ENCODE results near the gene FOXC2. TPM values are rescaled to one million over a fixed set of nuclear protein-coding genes. Genes with fewer than 3 reads are reported as not detected.

The FOXC2 gene
- total and polyA plus RNA-seq, 2 donors (not counting 1 experiment from before 2014, with no cell fraction given), result 0.50 to 1.1 TPM

DNA sequence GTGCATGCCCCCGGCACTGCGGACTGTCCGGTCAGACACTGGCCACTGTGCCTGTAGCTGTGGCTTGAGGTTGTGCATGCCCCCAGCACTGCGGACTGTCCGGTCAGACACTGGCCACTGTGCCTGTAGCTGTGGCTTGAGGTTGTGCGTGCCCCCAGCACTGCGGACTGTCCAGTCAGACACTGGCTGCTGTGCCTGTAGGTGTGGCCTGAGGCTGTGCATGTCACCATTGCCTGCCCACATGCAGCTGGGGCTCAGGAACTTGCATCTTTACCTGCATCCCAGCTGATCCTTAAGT is 16.8 kb upstream of the FOXC2 start:
- Histone ChIP-seq H3K27me3 (ENCODE audit: control insufficient read depth, insufficient read depth, low read length) (no peaks in the 10 kb centered on the region), H4K20me1 (ENCODE audit: control insufficient read depth, extremely low read depth, insufficient read depth, low read length) (no peaks in the 10 kb centered on the region), H3K27ac (ENCODE audit: insufficient read depth, low read length) (no peak overlapping the region), H3K4me3 (replicated peaks in 1 of 4; ENCODE audit: control extremely low read depth in 1 of 4, insufficient read depth in 1 of 4, low read depth in 3 of 4, low read length in 4 of 4) (no peak overlapping the region), H3K79me2 (ENCODE audit: control insufficient read depth, insufficient read depth, low read length) (peaks cover 14% of the 10 kb centered on the region), H2AFZ (ENCODE audit: low read length) (no peak overlapping the region), H3K4me1 (ENCODE audit: control insufficient read depth, extremely low read depth, insufficient read depth, low read length) (no peaks in the 10 kb centered on the region), H3K9me3 (ENCODE audit: control insufficient read depth, insufficient read depth, low read depth, low read length) (no peaks in the 10 kb centered on the region), H3K4me2 (ENCODE audit: extremely low read depth, insufficient read depth, low read length) (no peak overlapping the region), H3K9ac (ENCODE audit: insufficient read depth, low read length) (no peak overlapping the region), H3K36me3 (ENCODE audit: control insufficient read depth, insufficient read depth, low read length) (peaks cover 9% of the 10 kb centered on the region)
- DNase-seq (ENCODE audit: low read depth in 2 of 2), result no peak
- no peak for TF ChIP-seq EZH2 (IDR thresholded peaks at IDR 0.05; ENCODE audit: low read length, missing control alignments)
- TF ChIP-seq, protein P1, sequence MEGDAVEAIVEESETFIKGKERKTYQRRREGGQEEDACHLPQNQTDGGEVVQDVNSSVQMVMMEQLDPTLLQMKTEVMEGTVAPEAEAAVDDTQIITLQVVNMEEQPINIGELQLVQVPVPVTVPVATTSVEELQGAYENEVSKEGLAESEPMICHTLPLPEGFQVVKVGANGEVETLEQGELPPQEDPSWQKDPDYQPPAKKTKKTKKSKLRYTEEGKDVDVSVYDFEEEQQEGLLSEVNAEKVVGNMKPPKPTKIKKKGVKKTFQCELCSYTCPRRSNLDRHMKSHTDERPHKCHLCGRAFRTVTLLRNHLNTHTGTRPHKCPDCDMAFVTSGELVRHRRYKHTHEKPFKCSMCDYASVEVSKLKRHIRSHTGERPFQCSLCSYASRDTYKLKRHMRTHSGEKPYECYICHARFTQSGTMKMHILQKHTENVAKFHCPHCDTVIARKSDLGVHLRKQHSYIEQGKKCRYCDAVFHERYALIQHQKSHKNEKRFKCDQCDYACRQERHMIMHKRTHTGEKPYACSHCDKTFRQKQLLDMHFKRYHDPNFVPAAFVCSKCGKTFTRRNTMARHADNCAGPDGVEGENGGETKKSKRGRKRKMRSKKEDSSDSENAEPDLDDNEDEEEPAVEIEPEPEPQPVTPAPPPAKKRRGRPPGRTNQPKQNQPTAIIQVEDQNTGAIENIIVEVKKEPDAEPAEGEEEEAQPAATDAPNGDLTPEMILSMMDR (conservative IDR thresholded peaks at IDR 0.05 in 1 of 2, IDR thresholded peaks at IDR 0.05 in 1 of 2; ENCODE audit: low read depth in 1 of 2, low read length in 2 of 2), result no peak

DNA sequence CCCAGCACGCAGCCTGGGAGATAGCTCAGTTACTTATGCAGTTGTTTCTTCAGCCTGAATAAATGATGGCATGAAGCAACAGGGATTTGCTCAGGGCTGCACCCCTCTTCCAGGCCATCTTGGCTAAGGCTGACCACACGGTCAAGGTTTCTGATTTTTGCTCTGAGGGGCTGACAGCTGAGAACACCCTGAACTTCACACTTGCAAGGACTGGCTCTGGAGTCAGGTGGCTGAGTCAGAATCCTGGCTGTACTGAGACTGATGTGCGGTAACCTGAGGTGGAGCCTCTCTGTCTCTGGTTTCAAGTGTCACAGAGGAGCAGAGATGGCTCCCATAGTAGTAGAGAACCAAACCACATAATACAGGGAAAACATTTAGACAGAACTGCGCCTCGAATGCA is 16.3 kb upstream of the FOXC2 start:
- H3K4me2 ChIP-seq (ENCODE audit: extremely low read depth, insufficient read depth, low read length), result no peak overlapping the region
- DNase-seq (ENCODE audit: low read depth in 2 of 2), result no peak
- TF ChIP-seq, protein P1 (conservative IDR thresholded peaks at IDR 0.05 in 1 of 2, IDR thresholded peaks at IDR 0.05 in 1 of 2; ENCODE audit: low read depth in 1 of 2, low read length in 2 of 2), result no peak
- TF ChIP-seq EZH2 (IDR thresholded peaks at IDR 0.05; ENCODE audit: low read length, missing control alignments), result no peak
- H3K9ac ChIP-seq (ENCODE audit: insufficient read depth, low read length), result no peak overlapping the region
- H3K9me3 ChIP-seq (ENCODE audit: control insufficient read depth, insufficient read depth, low read depth, low read length), result no peaks in the 10 kb centered on the region
- no peaks in the 10 kb centered on the region for H3K4me1 ChIP-seq (ENCODE audit: control insufficient read depth, extremely low read depth, insufficient read depth, low read length)
- peaks cover 14% of the 10 kb centered on the region for H3K79me2 ChIP-seq (ENCODE audit: control insufficient read depth, insufficient read depth, low read length)
- peaks cover 9% of the 10 kb centered on the region for H3K36me3 ChIP-seq (ENCODE audit: control insufficient read depth, insufficient read depth, low read length)
- H3K27ac ChIP-seq (ENCODE audit: insufficient read depth, low read length), result no peak overlapping the region
- H4K20me1 ChIP-seq (ENCODE audit: control insufficient read depth, extremely low read depth, insufficient read depth, low read length), result no peaks in the 10 kb centered on the region
- H3K27me3 ChIP-seq (ENCODE audit: control insufficient read depth, insufficient read depth, low read length), result no peaks in the 10 kb centered on the region
- no peak overlapping the region for H2AFZ ChIP-seq (ENCODE audit: low read length)
- H3K4me3 ChIP-seq (replicated peaks in 1 of 4; ENCODE audit: control extremely low read depth in 1 of 4, insufficient read depth in 1 of 4, low read depth in 3 of 4, low read length in 4 of 4), result no peak overlapping the region

DNA sequence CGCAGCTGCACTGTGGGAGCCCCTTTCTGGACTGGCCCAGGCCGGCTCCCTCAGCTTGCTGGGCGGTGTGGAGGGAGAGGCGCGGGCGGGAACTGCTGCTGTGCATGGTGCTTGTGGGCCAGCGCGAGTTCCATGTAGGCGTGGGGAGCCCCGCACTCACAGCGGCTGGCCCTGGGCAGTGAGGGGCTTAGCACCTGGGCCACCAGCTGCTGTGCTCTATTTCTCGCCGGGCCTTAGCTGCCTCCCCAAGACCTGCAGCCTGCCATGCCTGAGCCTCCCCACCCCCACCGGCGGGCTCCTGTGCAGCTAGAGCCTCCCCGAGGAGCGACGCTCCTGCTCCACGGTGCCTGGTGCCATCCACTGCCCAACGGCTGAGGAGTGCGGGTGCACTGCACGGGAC is 13.3 kb upstream of the FOXC2 start:
- Histone ChIP-seq H3K27me3 (ENCODE audit: control insufficient read depth, insufficient read depth, low read length) (no peaks in the 10 kb centered on the region), H3K4me1 (ENCODE audit: control insufficient read depth, extremely low read depth, insufficient read depth, low read length) (no peaks in the 10 kb centered on the region), H3K4me3 (replicated peaks in 1 of 4; ENCODE audit: control extremely low read depth in 1 of 4, insufficient read depth in 1 of 4, low read depth in 3 of 4, low read length in 4 of 4) (no peak overlapping the region), H3K4me2 (ENCODE audit: extremely low read depth, insufficient read depth, low read length) (no peak overlapping the region), H3K27ac (ENCODE audit: insufficient read depth, low read length) (no peak overlapping the region), H2AFZ (ENCODE audit: low read length) (no peak overlapping the region), H3K36me3 (ENCODE audit: control insufficient read depth, insufficient read depth, low read length) (peaks cover 6% of the 10 kb centered on the region), H3K9me3 (ENCODE audit: control insufficient read depth, insufficient read depth, low read depth, low read length) (no peaks in the 10 kb centered on the region), H3K9ac (ENCODE audit: insufficient read depth, low read length) (no peak overlapping the region), H4K20me1 (ENCODE audit: control insufficient read depth, extremely low read depth, insufficient read depth, low read length) (no peaks in the 10 kb centered on the region), H3K79me2 (ENCODE audit: control insufficient read depth, insufficient read depth, low read length) (peaks cover 14% of the 10 kb centered on the region)
- no peak for TF ChIP-seq EZH2 (IDR thresholded peaks at IDR 0.05; ENCODE audit: low read length, missing control alignments)
- TF ChIP-seq, protein P1 (conservative IDR thresholded peaks at IDR 0.05 in 1 of 2, IDR thresholded peaks at IDR 0.05 in 1 of 2; ENCODE audit: low read depth in 1 of 2, low read length in 2 of 2), result no peak
- DNase-seq (ENCODE audit: low read depth in 2 of 2), result no peak
